Measurements from ENCODE around the gene G6PC2. TPM values are rescaled to one million over a fixed set of nuclear protein-coding genes. Genes with fewer than 3 reads are reported as not detected.
"Not testable (repeated sequence)": the region's sequence is repeated elsewhere in the genome, so short reads cannot be mapped to it uniquely, and the experiment has no call there.

Gene G6PC2
- total and polyA plus RNA-seq, 12 donors = 0.07 to 0.15 (median 0.11) TPM; not detected in 9

- H3K9me3 ChIP-seq = no peaks in the 10 kb centered on the region
- no peak overlapping the region for H3K27ac ChIP-seq
- ATAC-seq (no peak), DNase-seq (no peak)
- peaks cover 0 to 15% (median 0%) of the 10 kb centered on the region in 9 donors for H3K4me1 ChIP-seq
- H3K27me3 ChIP-seq = no peaks in the 10 kb centered on the region
- H3K36me3 ChIP-seq = peaks cover 0 to 90% (median 5%) of the 10 kb centered on the region in 9 donors
- no peak overlapping the region for H3K4me3 ChIP-seq
- no peak for TF ChIP-seq CTCF (IDR thresholded peaks at IDR 0.05)
- WGBS, 2 donors = 95 to 96% methylated on average over 5 of the region's 5 CpGs
- intact Hi-C loops (cut with DNase I) = loop anchor here in 1 of 10 donors (10.0 kb wide), 1 partner anchor 80 kb away; no protein-coding TSS in a partner anchor
Measured at GRCh38 chr2:168854651-168855050, 46.4 kb upstream of the G6PC2 start.

- Histone ChIP-seq H3K27me3 (no peaks in the 10 kb centered on the region), H3K36me3 (peaks cover 0 to 99% (median 5%) of the 10 kb centered on the region in 9 donors), H3K4me1 (peaks cover 0 to 15% (median 0%) of the 10 kb centered on the region in 9 donors), H3K9me3 (no peaks in the 10 kb centered on the region), H3K27ac (no peak overlapping the region), H3K4me3 (no peak overlapping the region)
- no peak for TF ChIP-seq CTCF (IDR thresholded peaks at IDR 0.05)
- WGBS, 2 donors = 95 to 98% methylated on average over 3 of the region's 3 CpGs
- DNase-seq (no peak), ATAC-seq (no peak)
- intact Hi-C loops (cut with DNase I) = loop anchor here in 1 of 10 donors (10.0 kb wide), 1 partner anchor 81 kb away; no protein-coding TSS in a partner anchor
Measured at GRCh38 chr2:168855601-168856000, 45.5 kb upstream of the G6PC2 start.

- H3K27me3 ChIP-seq = no peaks in the 10 kb centered on the region
Measured at GRCh38 chr2:168858146-168858545, 42.9 kb upstream of the G6PC2 start.

GRCh38 chr2:168867164-168867563, 33.9 kb upstream of the G6PC2 start:
- H3K9me3 ChIP-seq; H3K4me1 ChIP-seq; H3K27me3 ChIP-seq; H3K27ac ChIP-seq; ATAC-seq; H3K4me3 ChIP-seq; DNase-seq; intact Hi-C loops (cut with DNase I): not testable (repeated sequence)
- H3K36me3 ChIP-seq = peaks cover 0 to 35% (median 30%) of the 10 kb centered on the region in 9 donors
- WGBS, 2 donors = 100% methylated on average over 1 of the region's 1 CpG

More at GRCh38 chr2:168858146-168858545, 42.9 kb upstream of the G6PC2 start:
- no peak overlapping the region for H3K4me3 ChIP-seq
- intact Hi-C loops (cut with DNase I) = loop anchor here in 1 of 10 donors (10.0 kb wide), 1 partner anchor 83 kb away; no protein-coding TSS in a partner anchor
- H3K9me3 ChIP-seq = no peaks in the 10 kb centered on the region
- ATAC-seq (no peak), DNase-seq (no peak)
- WGBS, 2 donors = 99 to 100% methylated on average over 2 of the region's 2 CpGs
- TF ChIP-seq CTCF (IDR thresholded peaks at IDR 0.05) = no peak
- H3K27ac ChIP-seq = no peak overlapping the region
- peaks cover 0 to 99% (median 24%) of the 10 kb centered on the region in 9 donors for H3K36me3 ChIP-seq
- peaks cover 0 to 15% (median 0%) of the 10 kb centered on the region in 9 donors for H3K4me1 ChIP-seq

- DNase-seq; H3K4me3 ChIP-seq; H3K4me1 ChIP-seq; H3K27me3 ChIP-seq; ATAC-seq; H3K9me3 ChIP-seq; H3K27ac ChIP-seq; intact Hi-C loops (cut with DNase I): not testable (repeated sequence)
- peaks cover 0 to 16% (median 0%) of the 10 kb centered on the region in 9 donors for H3K36me3 ChIP-seq
- 96 to 100% methylated on average over 1 of the region's 1 CpG for WGBS, 2 donors
Measured at GRCh38 chr2:168870369-168870768, 30.7 kb upstream of the G6PC2 start.

- ATAC-seq; H3K27ac ChIP-seq; H3K4me3 ChIP-seq; H3K4me1 ChIP-seq; DNase-seq; intact Hi-C loops (cut with DNase I); H3K27me3 ChIP-seq; H3K9me3 ChIP-seq: not testable (repeated sequence)
- 95 to 98% methylated on average over 4 of the region's 4 CpGs for WGBS, 2 donors
- peaks cover 0 to 15% (median 0%) of the 10 kb centered on the region in 9 donors for H3K36me3 ChIP-seq
Measured at GRCh38 chr2:168870824-168871223, 30.3 kb upstream of the G6PC2 start.

Data from heart right ventricle (tissue), 16 donors.